ENCODE measurements around the gene CNKSR1.
"Not testable (repeated sequence)": the region's sequence is repeated elsewhere in the genome, so short reads cannot be mapped to it uniquely, and the experiment has no call there.

Gene CNKSR1

GRCh38 chr1:26212726-26213125 lies 35.4 kb downstream of the CNKSR1 start:
- Mint-ChIP-seq H3K36me3 (no peaks in the 10 kb centered on the region), H3K27ac (peak overlapping the region; percentile 45), H3K4me3 (no peak overlapping the region), H3K4me1 (no peaks in the 10 kb centered on the region), H3K27me3 (peaks cover 40% of the 10 kb centered on the region), H3K9me3 (no peaks in the 10 kb centered on the region)
- CTCF ChIA-PET, result interaction anchor here (0.5 to 0.8 kb wide), 2 partner anchors 19 to 111 kb away, joined by 3 read pairs; no protein-coding TSS in a partner anchor
- DNase-seq, result no peak

- Mint-ChIP-seq H3K27ac (no peak overlapping the region), H3K27me3 (peaks cover 39% of the 10 kb centered on the region), H3K4me3 (no peak overlapping the region), H3K4me1 (no peaks in the 10 kb centered on the region), H3K9me3 (no peaks in the 10 kb centered on the region), H3K36me3 (no peaks in the 10 kb centered on the region)
- CTCF ChIA-PET, result interaction anchor here (1.3 kb wide), 1 partner anchor 38 kb away, joined by 3 read pairs; no protein-coding TSS in a partner anchor
- DNase-seq, result no peak
These were observed 36.1 kb downstream of the CNKSR1 start for GRCh38 chr1:26213335-26213905.

GRCh38 chr1:26215246-26215645 lies 38.0 kb downstream of the CNKSR1 start:
- DNase-seq, result no peak
- H3K27ac Mint-ChIP-seq, result no peak overlapping the region
- CTCF ChIA-PET, result interaction anchor here (1.2 kb wide), 1 partner anchor 45 kb away, joined by 3 read pairs; the partner anchor contains the start of gene ZNF593

GRCh38 chr1:26218906-26219494 lies 41.7 kb downstream of the CNKSR1 start:
- H3K4me3 Mint-ChIP-seq, result no peak overlapping the region
- no peak for DNase-seq
- H3K9me3 Mint-ChIP-seq, result no peaks in the 10 kb centered on the region
- peaks cover 63% of the 10 kb centered on the region for H3K27me3 Mint-ChIP-seq
- H3K4me1 Mint-ChIP-seq, result no peaks in the 10 kb centered on the region
- no peak overlapping the region for H3K27ac Mint-ChIP-seq
- no peaks in the 10 kb centered on the region for H3K36me3 Mint-ChIP-seq
- CTCF ChIA-PET, result no interaction called here

More at GRCh38 chr1:26215246-26215645, 38.0 kb downstream of the CNKSR1 start:
- Mint-ChIP-seq H3K36me3 (no peaks in the 10 kb centered on the region), H3K4me1 (no peaks in the 10 kb centered on the region), H3K27me3 (peaks cover 50% of the 10 kb centered on the region), H3K4me3 (no peak overlapping the region), H3K9me3 (no peaks in the 10 kb centered on the region)

GRCh38 chr1:26220199-26220912 lies 43.1 kb downstream of the CNKSR1 start:
- H3K27me3 Mint-ChIP-seq, result peaks cover 70% of the 10 kb centered on the region
- H3K27ac Mint-ChIP-seq, result no peak overlapping the region
- CTCF ChIA-PET, result interaction anchor here (0.5 to 1.2 kb wide), 2 partner anchors 13 to 202 kb away, joined by 3 to 6 read pairs; partner anchors contain the start of gene CEP85
- H3K4me3 Mint-ChIP-seq, result no peak overlapping the region
- DNase-seq, result no peak
- no peaks in the 10 kb centered on the region for H3K36me3 Mint-ChIP-seq
- peaks cover under 1% of the 10 kb centered on the region for H3K4me1 Mint-ChIP-seq
- H3K9me3 Mint-ChIP-seq, result no peaks in the 10 kb centered on the region

- CTCF ChIA-PET, result interaction anchor here (0.5 to 1.2 kb wide), 2 partner anchors 13 to 201 kb away, joined by 3 to 6 read pairs; partner anchors contain the start of gene CEP85
- Mint-ChIP-seq H3K27ac (no peak overlapping the region), H3K4me3 (no peak overlapping the region), H3K4me1 (peaks cover 6% of the 10 kb centered on the region), H3K36me3 (no peaks in the 10 kb centered on the region), H3K27me3 (peaks cover 70% of the 10 kb centered on the region), H3K9me3 (no peaks in the 10 kb centered on the region)
- no peak for DNase-seq
These were observed 43.8 kb downstream of the CNKSR1 start for GRCh38 chr1:26221094-26221493.

- Mint-ChIP-seq H3K27me3 (peaks cover 82% of the 10 kb centered on the region), H3K9me3 (no peaks in the 10 kb centered on the region), H3K4me3 (no peak overlapping the region), H3K4me1 (peaks cover 10% of the 10 kb centered on the region), H3K36me3 (no peaks in the 10 kb centered on the region), H3K27ac (no peak overlapping the region)
- DNase-seq, result peak; percentile 8
- CTCF ChIA-PET, result no interaction called here
These were observed 47.3 kb downstream of the CNKSR1 start for GRCh38 chr1:26224606-26225005.

- Mint-ChIP-seq H3K27ac (no peak overlapping the region), H3K36me3 (no peaks in the 10 kb centered on the region), H3K27me3 (peaks cover 76% of the 10 kb centered on the region), H3K9me3 (no peaks in the 10 kb centered on the region), H3K4me1 (peaks cover 10% of the 10 kb centered on the region), H3K4me3 (peak overlapping the region; percentile 9)
- CTCF ChIA-PET, result interaction anchor here (1.5 kb wide), 1 partner anchor 55 kb away, joined by 3 read pairs; the partner anchor contains the start of gene ZNF593
- peak; percentile 64 for DNase-seq
These were observed 47.9 kb downstream of the CNKSR1 start for GRCh38 chr1:26225033-26225831.

GRCh38 chr1:26230682-26231081 lies 53.4 kb downstream of the CNKSR1 start:
- H3K27ac Mint-ChIP-seq, H3K36me3 Mint-ChIP-seq, H3K4me3 Mint-ChIP-seq, H3K9me3 Mint-ChIP-seq, DNase-seq: not testable (repeated sequence)
- H3K4me1 Mint-ChIP-seq, result peaks cover 18% of the 10 kb centered on the region
- H3K27me3 Mint-ChIP-seq, result peaks cover 50% of the 10 kb centered on the region
- CTCF ChIA-PET, result interaction anchor here (0.6 to 1.1 kb wide), 2 partner anchors 8 to 1750 kb away, joined by 3 to 5 read pairs; no protein-coding TSS in a partner anchor

GRCh38 chr1:26233903-26234643 lies 56.8 kb downstream of the CNKSR1 start, which contains the start of gene CEP85:
CEP85 (plus strand) TSS chr1:26234200; CDS start chr1:26239784, 5,584 bp downstream.
- peak within 1 kb of the TSS; percentile 92 for H3K27ac Mint-ChIP-seq
- CTCF ChIA-PET, result interaction anchor here (0.6 to 4.4 kb wide), 38 partner anchors 10 to 198 kb away, joined by 3 to 36 read pairs (median 4); partner anchors contain the start of genes C1orf232, CATSPER4, DHDDS and ZNF593
- H3K36me3 Mint-ChIP-seq, result peaks cover 20% of the 10 kb centered on the region
- peak within 1 kb of the TSS; percentile 93 for H3K4me3 Mint-ChIP-seq
- no peaks in the 10 kb centered on the region for H3K9me3 Mint-ChIP-seq
- peaks cover 39% of the 10 kb centered on the region for H3K4me1 Mint-ChIP-seq
- DNase-seq, result peak; percentile 99
- H3K27me3 Mint-ChIP-seq, result peaks cover 24% of the 10 kb centered on the region

GRCh38 chr1:26234644-26235370 lies 57.5 kb downstream of the CNKSR1 start:
- Mint-ChIP-seq H3K36me3 (peaks cover 23% of the 10 kb centered on the region), H3K27ac (peak overlapping the region; percentile 92), H3K4me1 (peaks cover 39% of the 10 kb centered on the region), H3K4me3 (peak overlapping the region; percentile 93), H3K9me3 (no peaks in the 10 kb centered on the region), H3K27me3 (peaks cover 24% of the 10 kb centered on the region)
- peak; percentile 29 for DNase-seq
- CTCF ChIA-PET, result interaction anchor here (0.6 to 4.4 kb wide), 41 partner anchors 11 to 198 kb away, joined by 3 to 36 read pairs (median 4); partner anchors contain the start of genes C1orf232, CATSPER4, DHDDS and SH3BGRL3

- CTCF ChIA-PET, result interaction anchor here (1.4 kb wide), 1 partner anchor 180 kb away, joined by 7 read pairs; no protein-coding TSS in a partner anchor
- peak overlapping the region; percentile 19 for H3K4me3 Mint-ChIP-seq
- H3K36me3 Mint-ChIP-seq, result peaks cover 28% of the 10 kb centered on the region
- no peaks in the 10 kb centered on the region for H3K9me3 Mint-ChIP-seq
- H3K27me3 Mint-ChIP-seq, result peaks cover 11% of the 10 kb centered on the region
- no peak overlapping the region for H3K27ac Mint-ChIP-seq
- no peak for DNase-seq
- H3K4me1 Mint-ChIP-seq, result peaks cover 39% of the 10 kb centered on the region
These were observed 60.1 kb downstream of the CNKSR1 start for GRCh38 chr1:26237230-26237966.
